HepG2 (cell line): ENCODE measurements around the gene UTF1.

Experiments used
- CREM ChIP-seq, 2 experiments: sonication (generic) in 1 of 2; formaldehyde crosslinking in 1 of 2; IDR thresholded peaks; 2 replicates each; pipeline versions ENCODE4 v1.4.0 to v1.6.1; 2016 to 2020; ENCODE audit warnings: antibody characterized with exemption in 1 of 2, mild to moderate bottlenecking in 1 of 2, missing genetic modification reagents in 1 of 2
- EP300 ChIP-seq, 3 experiments: sonication (generic) in 1 of 3; formaldehyde crosslinking in 1 of 3; IDR thresholded peaks; 2 replicates each; pipeline versions ENCODE4 v1.5.1 to v1.6.1; 2011 to 2020; ENCODE audit warnings: low read depth in 2 of 3, low read length in 2 of 3, borderline replicate concordance in 1 of 3, improper control_type of control experiment in 1 of 3, mild to moderate bottlenecking in 1 of 3, missing genetic modification reagents in 1 of 3, moderate library complexity in 1 of 3
- IRF9 ChIP-seq: sonication (generic); formaldehyde crosslinking; IDR thresholded peaks from 2 replicates; pipeline ENCODE4 v1.8.0; 2022; ENCODE audit warnings: missing genetic modification reagents, mild to moderate bottlenecking, borderline replicate concordance
- JUND ChIP-seq: sonication (generic); formaldehyde crosslinking; IDR thresholded peaks from 2 replicates; pipeline ENCODE4 v1.8.0; 2022; ENCODE audit warnings: mild to moderate bottlenecking, missing genetic modification reagents
- POLR2A ChIP-seq, 2 experiments: IDR thresholded peaks; 2 replicates each; pipeline ENCODE4 v1.6.1; 2011; ENCODE audit warnings: low read depth in 2 of 2, low read length in 2 of 2, mild to moderate bottlenecking in 1 of 2, moderate library complexity in 1 of 2; ENCODE audit not compliant: insufficient read depth in 1 of 2
- POLR2AphosphoS5 ChIP-seq: IDR thresholded peaks from 2 replicates; pipeline ENCODE4 v1.6.1; 2012; ENCODE audit warnings: low read depth, low read length
- ZNF143 ChIP-seq: sonication (generic); formaldehyde crosslinking; IDR thresholded peaks from 2 replicates; pipeline ENCODE4 v1.4.0; 2020; ENCODE audit warnings: missing genetic modification reagents
- ZNF746 ChIP-seq: sonication (generic); formaldehyde crosslinking; IDR thresholded peaks from 2 replicates; pipeline ENCODE4 v1.8.0; 2022; ENCODE audit warnings: mild to moderate bottlenecking, missing genetic modification reagents
- TF ChIP-seq, protein P1 (sequence below): sonication (generic); formaldehyde crosslinking; IDR thresholded peaks from 2 replicates; pipeline ENCODE4 v1.4.0; 2020; ENCODE audit warnings: mild to moderate bottlenecking, missing genetic modification reagents
- TF ChIP-seq, protein P2 (sequence below): sonication (generic); formaldehyde crosslinking; IDR thresholded peaks from 2 replicates; pipeline ENCODE4 v1.5.0; 2020; ENCODE audit warnings: mild to moderate bottlenecking, missing genetic modification reagents, borderline replicate concordance
- TF ChIP-seq, protein P3 (sequence below): sonication (generic); formaldehyde crosslinking; IDR thresholded peaks from 2 replicates; pipeline ENCODE4 v1.8.1; 2022; ENCODE audit warnings: low read depth, mild to moderate bottlenecking, missing genetic modification reagents

DNA sequence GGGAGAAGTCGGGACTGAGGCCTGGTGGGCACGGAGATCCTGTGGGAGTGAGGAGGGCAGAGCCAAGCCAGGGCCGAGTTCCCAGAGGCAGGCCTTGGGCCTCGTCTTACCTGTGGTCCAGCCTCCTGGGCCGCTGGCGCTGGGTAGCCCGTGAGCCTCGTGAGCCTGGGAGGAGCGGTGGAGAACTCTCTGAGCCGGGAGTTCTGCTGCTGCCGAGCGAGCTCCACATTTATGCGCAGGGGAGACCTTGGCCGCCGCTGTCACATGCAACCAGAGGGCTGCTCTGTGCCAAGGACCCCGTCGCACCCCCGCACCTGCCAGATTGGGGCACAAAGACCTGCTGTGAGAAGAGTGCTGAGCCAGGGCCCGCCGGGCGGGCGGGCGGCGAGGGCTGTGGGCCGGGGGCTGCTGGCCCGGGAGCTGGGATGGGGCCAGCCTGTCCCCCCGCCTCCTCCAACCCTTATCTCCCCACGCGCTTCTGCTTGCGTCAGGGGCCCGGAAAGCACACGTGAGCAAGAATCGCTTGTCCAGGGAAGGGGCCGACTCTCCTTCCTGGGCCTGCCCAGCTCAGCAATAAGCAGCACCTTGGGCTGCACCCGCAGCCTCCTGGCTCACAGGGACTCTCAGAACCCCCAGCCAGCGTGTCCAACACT is 17.8 kb downstream of the UTF1 start:
- TF ChIP-seq, protein P1, sequence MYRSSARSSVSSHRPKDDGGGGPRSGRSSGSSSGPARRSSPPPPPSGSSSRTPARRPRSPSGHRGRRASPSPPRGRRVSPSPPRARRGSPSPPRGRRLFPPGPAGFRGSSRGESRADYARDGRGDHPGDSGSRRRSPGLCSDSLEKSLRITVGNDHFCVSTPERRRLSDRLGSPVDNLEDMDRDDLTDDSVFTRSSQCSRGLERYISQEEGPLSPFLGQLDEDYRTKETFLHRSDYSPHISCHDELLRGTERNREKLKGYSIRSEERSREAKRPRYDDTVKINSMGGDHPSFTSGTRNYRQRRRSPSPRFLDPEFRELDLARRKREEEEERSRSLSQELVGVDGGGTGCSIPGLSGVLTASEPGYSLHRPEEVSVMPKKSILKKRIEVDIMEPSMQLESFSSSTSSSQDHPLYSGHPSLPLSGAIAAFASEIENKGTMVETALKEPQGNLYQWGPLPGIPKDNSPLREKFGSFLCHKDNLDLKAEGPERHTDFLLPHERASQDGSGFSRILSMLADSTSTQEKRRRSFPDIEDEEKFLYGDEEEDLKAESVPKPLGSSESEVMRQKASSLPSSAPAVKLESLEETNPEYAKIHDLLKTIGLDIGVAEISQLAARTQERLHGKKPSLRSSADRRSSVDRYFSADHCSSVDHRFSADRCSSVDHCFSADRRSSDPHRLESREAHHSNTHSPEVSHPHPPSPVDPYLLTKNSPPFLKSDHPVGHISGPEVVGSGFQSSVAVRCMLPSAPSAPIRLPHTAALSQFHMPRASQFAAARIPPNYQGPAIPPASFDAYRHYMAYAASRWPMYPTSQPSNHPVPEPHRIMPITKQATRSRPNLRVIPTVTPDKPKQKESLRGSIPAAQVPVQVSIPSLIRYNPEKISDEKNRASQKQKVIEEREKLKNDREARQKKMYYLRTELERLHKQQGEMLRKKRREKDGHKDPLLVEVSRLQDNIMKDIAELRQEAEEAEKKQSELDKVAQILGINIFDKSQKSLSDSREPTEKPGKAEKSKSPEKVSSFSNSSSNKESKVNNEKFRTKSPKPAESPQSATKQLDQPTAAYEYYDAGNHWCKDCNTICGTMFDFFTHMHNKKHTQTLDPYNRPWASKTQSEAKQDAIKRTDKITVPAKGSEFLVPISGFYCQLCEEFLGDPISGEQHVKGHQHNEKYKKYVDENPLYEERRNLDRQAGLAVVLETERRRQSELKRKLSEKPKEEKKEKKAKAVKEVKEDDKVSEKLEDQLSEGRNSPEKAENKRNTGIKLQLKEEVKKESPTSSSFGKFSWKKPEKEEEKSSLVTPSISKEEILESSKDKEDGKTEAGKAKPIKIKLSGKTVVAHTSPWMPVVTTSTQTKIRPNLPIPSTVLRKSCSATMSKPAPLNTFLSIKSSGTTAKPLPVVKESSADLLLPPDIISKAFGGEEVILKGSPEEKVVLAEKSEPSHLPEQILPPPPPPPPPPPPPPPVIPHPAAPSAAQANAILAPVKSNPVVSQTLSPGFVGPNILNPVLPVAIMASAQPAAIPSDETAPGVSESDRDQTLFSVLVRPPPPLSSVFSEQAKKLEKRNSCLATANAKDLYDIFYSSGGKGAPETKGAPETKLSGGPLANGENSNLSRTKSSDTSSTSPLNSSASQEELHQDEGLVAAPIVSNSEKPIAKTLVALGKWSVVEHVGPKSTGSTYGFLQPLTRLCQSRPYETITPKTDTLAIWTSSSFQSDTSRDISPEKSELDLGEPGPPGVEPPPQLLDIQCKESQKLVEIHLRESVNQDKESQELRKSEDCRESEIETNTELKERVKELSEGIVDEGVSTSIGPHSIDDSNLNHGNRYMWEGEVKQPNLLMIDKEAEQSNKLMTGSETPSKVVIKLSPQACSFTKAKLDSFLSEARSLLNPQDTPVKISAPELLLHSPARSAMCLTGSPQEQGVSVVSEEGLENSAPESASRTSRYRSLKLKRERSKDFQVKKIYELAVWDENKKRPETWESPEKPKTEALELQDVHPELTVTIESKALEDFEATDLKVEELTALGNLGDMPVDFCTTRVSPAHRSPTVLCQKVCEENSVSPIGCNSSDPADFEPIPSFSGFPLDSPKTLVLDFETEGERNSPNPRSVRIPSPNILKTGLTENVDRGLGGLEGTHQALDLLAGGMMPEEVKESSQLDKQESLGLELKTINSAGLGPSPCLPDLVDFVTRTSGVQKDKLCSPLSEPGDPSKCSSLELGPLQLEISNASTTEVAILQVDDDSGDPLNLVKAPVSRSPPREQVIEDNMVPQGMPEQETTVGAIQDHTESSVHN = no peak
- TF ChIP-seq ZNF143 (CRISPR knock-in tag) (no peak), CREM (IDR thresholded peaks at IDR 0.05) (no peak), CREM (CRISPR knock-in tag; IDR thresholded peaks at IDR 0.05) (no peak), POLR2A (IDR thresholded peaks at IDR 0.05; ENCODE audit: insufficient read depth in 1 of 2, low read depth in 2 of 2, low read length in 2 of 2) (no peak), IRF9 (CRISPR knock-in tag) (no peak), ZNF746 (CRISPR knock-in tag) (no peak), EP300 (IDR thresholded peaks at IDR 0.05; ENCODE audit: low read depth in 2 of 2, low read length in 2 of 2) (no peak), EP300 (CRISPR knock-in tag; IDR thresholded peaks at IDR 0.05; ENCODE audit: borderline replicate concordance) (no peak), JUND (CRISPR knock-in tag) (no peak), POLR2AphosphoS5 (no peak)
- TF ChIP-seq, protein P2, sequence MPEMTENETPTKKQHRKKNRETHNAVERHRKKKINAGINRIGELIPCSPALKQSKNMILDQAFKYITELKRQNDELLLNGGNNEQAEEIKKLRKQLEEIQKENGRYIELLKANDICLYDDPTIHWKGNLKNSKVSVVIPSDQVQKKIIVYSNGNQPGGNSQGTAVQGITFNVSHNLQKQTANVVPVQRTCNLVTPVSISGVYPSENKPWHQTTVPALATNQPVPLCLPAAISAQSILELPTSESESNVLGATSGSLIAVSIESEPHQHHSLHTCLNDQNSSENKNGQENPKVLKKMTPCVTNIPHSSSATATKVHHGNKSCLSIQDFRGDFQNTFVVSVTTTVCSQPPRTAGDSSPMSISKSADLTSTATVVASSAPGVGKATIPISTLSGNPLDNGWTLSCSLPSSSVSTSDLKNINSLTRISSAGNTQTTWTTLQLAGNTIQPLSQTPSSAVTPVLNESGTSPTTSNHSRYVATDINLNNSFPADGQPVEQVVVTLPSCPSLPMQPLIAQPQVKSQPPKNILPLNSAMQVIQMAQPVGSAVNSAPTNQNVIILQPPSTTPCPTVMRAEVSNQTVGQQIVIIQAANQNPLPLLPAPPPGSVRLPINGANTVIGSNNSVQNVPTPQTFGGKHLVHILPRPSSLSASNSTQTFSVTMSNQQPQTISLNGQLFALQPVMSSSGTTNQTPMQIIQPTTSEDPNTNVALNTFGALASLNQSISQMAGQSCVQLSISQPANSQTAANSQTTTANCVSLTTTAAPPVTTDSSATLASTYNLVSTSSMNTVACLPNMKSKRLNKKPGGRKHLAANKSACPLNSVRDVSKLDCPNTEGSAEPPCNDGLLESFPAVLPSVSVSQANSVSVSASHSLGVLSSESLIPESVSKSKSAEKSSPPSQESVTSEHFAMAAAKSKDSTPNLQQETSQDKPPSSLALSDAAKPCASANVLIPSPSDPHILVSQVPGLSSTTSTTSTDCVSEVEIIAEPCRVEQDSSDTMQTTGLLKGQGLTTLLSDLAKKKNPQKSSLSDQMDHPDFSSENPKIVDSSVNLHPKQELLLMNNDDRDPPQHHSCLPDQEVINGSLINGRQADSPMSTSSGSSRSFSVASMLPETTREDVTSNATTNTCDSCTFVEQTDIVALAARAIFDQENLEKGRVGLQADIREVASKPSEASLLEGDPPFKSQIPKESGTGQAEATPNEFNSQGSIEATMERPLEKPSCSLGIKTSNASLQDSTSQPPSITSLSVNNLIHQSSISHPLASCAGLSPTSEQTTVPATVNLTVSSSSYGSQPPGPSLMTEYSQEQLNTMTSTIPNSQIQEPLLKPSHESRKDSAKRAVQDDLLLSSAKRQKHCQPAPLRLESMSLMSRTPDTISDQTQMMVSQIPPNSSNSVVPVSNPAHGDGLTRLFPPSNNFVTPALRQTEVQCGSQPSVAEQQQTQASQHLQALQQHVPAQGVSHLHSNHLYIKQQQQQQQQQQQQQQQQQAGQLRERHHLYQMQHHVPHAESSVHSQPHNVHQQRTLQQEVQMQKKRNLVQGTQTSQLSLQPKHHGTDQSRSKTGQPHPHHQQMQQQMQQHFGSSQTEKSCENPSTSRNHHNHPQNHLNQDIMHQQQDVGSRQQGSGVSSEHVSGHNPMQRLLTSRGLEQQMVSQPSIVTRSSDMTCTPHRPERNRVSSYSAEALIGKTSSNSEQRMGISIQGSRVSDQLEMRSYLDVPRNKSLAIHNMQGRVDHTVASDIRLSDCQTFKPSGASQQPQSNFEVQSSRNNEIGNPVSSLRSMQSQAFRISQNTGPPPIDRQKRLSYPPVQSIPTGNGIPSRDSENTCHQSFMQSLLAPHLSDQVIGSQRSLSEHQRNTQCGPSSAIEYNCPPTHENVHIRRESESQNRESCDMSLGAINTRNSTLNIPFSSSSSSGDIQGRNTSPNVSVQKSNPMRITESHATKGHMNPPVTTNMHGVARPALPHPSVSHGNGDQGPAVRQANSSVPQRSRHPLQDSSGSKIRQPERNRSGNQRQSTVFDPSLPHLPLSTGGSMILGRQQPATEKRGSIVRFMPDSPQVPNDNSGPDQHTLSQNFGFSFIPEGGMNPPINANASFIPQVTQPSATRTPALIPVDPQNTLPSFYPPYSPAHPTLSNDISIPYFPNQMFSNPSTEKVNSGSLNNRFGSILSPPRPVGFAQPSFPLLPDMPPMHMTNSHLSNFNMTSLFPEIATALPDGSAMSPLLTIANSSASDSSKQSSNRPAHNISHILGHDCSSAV (CRISPR knock-in tag) = no peak
- TF ChIP-seq, protein P3, sequence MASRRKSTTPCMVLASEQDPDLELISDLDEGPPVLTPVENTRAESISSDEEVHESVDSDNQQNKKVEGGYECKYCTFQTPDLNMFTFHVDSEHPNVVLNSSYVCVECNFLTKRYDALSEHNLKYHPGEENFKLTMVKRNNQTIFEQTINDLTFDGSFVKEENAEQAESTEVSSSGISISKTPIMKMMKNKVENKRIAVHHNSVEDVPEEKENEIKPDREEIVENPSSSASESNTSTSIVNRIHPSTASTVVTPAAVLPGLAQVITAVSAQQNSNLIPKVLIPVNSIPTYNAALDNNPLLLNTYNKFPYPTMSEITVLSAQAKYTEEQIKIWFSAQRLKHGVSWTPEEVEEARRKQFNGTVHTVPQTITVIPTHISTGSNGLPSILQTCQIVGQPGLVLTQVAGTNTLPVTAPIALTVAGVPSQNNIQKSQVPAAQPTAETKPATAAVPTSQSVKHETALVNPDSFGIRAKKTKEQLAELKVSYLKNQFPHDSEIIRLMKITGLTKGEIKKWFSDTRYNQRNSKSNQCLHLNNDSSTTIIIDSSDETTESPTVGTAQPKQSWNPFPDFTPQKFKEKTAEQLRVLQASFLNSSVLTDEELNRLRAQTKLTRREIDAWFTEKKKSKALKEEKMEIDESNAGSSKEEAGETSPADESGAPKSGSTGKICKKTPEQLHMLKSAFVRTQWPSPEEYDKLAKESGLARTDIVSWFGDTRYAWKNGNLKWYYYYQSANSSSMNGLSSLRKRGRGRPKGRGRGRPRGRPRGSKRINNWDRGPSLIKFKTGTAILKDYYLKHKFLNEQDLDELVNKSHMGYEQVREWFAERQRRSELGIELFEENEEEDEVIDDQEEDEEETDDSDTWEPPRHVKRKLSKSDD (CRISPR knock-in tag) = no peak
